NCI-H460 (cell line): Measurements from ENCODE around the gene PANK1. TPM values are rescaled to one million over a fixed set of nuclear protein-coding genes. Genes with fewer than 3 reads are reported as not detected.

Source experiments
- DNase-seq: peaks from one replicate; pipeline ENCODE4 v3.0.0-alpha.2; 2016; ENCODE audit warnings: low read depth; ENCODE audit errors: extremely low read depth
- small RNA-seq, 2 experiments: library from RNA; depleted of rRNA; stranded (forward); fragments of <200 nt; gene quantifications; one replicate each; pipeline ENCODE3, GENCODE V24; 2014
- total RNA-seq: library from RNA; depleted of rRNA; stranded (reverse); fragments of >200 nt; shearing (Covaris generic); gene quantifications from 2 replicates; pipeline ENCODE4 v1.2.3, GENCODE V29; 2014; rRNA removed

The PANK1 gene
- total RNA-seq, 1 experiment from 2014 or later = 11.2 TPM

DNA sequence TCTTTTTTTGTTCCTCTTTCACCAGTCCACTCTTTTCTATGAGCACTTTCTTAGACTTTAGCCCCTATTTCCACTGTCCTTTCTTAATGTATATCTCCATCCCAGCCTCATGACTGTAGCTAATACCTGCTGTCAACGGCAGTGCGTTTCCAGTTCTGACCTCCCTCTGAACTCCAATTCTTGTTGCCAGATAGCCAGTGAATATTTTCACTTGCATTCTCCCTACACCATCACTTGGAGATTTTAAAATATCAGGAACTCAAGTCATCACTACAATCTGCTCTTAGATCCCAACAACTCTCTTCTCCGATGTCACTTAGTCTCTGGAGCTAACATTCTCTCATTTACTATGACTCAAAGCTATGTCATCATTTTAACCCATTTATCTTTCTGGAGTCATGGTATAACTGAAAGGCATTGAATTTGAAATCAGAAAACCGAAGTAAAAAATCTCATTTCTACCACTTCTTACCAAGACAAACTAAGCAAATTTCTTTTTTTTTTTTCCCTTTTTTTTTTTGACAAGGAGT lies 104.6 kb downstream of the PANK1 start:
- DNase-seq = no peak

- DNase-seq = no peak
Measured at GRCh38 chr10:89537364-89537763, 107.7 kb downstream of the PANK1 start.

DNA sequence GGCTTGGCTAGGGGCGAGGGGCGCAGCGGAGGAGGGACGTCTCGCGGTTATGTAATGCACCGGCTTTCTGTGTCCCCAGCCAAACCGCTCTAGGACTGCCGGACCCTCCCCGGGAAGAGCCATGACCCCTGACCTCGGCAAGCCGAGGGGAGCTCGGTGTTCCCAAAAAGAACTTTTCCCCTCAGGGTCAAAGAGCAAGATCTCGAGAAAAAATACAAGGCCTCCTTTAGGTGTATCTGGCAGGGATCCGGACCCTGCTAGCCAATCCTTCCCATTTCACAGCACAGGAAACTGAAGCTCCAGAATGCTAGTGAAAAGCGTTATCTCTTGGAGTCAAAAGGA lies 109.1 kb downstream of the PANK1 start:
- no peak for DNase-seq

- no peak for DNase-seq
Measured at GRCh38 chr10:89535171-89536012, 109.7 kb downstream of the PANK1 start, which contains the start of gene SLC16A12. TSS of gene SLC16A12 (minus strand) at chr10:89535594. CDS start at chr10:89462578, 73,016 bp downstream.

DNA sequence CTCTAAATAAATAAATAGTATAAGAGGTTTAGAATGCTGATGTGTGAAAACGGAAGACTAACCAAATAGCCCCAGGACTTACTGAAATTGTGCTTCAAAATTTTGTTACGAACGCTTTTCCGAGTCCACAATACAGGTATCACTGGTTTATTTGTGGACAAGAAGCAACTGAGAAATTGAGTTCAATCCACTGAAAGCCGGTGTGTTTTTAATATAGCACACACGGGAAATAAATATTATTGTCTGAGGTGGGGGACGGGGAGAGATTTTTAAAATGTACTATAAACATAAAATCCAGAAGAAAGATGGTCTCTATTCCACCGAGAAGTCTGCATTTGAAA lies 110.2 kb downstream of the PANK1 start:
- DNase-seq = no peak

Small RNAs within 50 kb of the gene (small RNA-seq; reads per million reads assigned to genes)
- 2.0 to 45.9 reads per million in 2 experiments for gene MIR107

Other genes starting within 250 kb of the PANK1 start
- 19.5 and 20.1 TPM in 2 replicates for gene IFIT5, start 230.7 kb downstream of the PANK1 start, total RNA-seq
- 0.10 and 0.14 TPM in 2 replicates for gene SLC16A12, start 109.6 kb downstream of the PANK1 start, total RNA-seq
- 25.9 and 30.3 TPM in 2 replicates for gene KIF20B, start 56.3 kb upstream of the PANK1 start, total RNA-seq